NCI-H510A treated with DMSO at 0.1 percent for 48 hours (cell line): ENCODE measurements around the gene MNT.

Source experiments
- DNase-seq: peaks from one replicate; lab custom pipeline; 2025; lab: John Stamatoyannopoulos, UW

MNT gene

DNA sequence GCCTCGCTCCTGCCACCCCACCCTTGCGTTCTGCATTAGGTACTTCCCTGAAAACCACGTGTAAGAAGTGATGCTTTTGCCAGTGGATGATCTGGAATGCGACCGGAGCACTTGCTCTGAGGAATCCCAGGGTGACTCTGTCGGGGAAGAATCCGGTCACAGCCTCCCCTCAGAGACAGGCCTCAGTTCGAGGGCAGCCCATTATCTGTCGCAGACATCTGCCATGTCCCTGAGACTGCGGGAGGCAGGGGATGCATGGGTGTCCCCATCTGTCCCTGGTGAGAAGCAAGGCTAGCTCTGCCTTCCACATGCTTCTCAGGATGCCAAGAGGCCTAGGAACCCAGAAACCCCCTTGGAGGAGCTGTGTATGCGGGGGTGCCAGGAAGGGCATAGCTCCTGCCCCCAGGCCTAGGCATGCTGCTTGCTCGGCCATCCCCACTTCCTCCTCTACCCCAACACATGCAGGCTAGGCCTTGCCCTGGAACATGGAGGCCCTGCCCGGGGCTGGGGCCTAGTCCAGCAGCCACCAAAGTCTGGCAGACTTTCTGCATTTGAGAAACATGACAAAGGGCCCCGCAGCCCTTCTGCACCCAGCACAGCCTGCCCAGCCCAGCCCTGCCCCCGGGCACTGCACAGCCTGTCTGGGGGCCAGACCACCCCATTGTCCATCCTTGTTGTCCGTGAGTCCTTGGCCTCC, 20.5 kb downstream of the MNT start:
- DNase-seq: no peak

- DNase-seq: no peak
Observed at GRCh38 chr17:2379489-2380225, 21.2 kb downstream of the MNT start.

- no peak for DNase-seq
Observed at GRCh38 chr17:2378905-2379304, 22.0 kb downstream of the MNT start.

GRCh38 chr17:2377659-2378058, 23.2 kb downstream of the MNT start:
- no peak for DNase-seq

GRCh38 chr17:2376107-2376506, 24.8 kb downstream of the MNT start:
- no peak for DNase-seq

DNA sequence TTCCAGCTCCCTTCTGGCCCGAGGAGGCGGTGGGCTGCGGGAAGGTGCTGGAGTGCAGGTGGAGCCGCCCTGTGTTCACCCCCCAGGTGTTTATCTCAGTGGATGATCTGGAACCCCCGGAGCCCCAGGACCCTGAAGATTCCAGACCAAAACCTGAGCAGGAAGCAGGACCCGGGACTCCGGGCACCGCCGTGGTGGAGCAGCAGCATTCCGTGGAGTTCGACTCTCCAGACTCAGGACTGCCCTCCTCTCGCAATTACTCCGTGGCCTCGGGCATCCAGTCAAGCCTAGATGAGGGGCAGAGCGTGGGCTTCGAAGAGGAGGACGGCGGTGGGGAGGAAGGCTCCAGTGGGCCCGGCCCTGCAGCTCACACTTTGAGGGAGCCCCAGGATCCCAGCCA, 25.5 kb downstream of the MNT start:
- no peak for DNase-seq

DNA sequence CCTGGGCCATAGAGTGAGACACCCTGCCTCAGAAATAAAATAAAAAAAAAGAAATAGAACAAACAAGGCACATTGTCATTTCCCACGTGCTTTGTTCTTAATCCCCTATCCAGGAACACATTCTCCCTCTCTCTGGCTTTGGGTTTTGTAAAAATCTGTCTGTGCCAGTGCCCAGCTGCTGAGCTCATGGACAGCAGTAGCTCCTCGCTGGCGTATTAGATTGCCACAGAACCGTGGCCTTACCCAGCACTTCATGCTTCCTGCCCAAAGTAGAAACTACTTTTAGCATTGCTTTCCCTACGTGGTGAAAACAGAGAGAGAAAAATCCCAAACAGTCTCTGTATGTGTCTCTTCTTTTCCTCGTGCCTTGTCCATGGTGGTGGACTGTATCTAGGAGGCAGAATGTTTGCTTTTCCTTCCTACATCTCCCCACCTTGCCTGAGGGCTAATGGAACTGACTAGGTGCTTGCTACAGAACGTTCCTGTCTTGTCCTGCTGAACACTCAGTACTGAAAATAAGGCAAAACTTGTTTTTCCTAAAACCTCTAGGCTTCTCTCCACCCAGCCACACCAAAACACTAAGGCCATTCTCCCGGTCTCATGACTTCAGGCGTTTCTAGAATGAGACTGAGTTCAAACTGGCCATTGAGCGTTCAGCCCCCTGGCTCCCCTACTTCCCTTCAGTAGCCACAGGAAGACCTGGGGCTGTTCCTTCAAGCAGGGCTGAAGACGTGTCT, 26.1 kb downstream of the MNT start:
- no peak for DNase-seq

GRCh38 chr17:2373179-2373578, 27.7 kb downstream of the MNT start:
- no peak for DNase-seq

GRCh38 chr17:2372681-2373080, 28.2 kb downstream of the MNT start:
- no peak for DNase-seq

GRCh38 chr17:2372180-2372579, 28.7 kb downstream of the MNT start:
- no peak for DNase-seq

DNA sequence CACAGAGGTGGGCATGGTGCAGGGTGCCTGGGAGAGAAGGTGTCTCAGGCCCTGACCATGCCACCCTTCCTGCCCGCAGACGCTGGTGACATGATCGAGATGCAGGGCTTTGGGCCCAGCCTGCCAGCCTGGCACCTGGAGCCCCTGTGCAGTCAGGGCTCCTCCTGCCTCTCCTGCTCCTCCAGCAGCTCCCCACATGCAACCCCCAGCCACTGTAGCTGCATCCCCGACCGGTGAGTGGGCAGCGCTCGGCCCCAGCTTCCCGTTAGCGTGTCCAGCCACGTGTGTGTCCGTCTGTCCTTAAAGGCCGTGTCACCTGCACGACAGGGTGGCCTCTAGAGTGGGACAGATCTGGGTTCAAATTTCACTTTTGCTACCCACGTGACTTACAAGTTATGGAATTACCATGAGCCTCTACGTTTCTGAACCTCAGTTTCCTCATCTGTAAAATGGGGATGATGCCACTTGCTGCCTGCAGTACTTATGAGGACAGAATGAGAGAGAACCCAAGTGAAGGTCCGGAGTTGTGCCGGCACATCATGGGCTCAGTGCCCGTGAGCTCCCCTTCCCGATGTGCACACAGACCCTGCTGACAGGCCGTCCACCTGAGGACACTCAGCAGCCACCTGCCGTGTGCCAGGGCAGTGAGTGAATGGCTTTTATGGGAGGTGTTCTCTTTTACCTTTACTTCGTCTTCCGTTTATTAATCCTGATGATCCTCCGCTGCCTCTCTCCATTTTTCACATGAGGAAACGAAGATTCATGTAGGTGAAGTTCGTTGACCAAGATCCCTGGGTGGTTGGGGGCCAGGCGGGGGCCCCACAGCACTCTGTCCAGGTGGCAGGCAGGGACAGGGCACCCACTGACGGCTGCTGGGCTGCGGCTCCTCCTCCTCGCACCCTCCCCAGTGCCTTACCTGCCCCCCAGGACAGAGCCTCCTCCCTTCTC, 29.4 kb downstream of the MNT start:
- no peak for DNase-seq

GRCh38 chr17:2370211-2370589, 30.7 kb downstream of the MNT start:
- no peak for DNase-seq

GRCh38 chr17:2369551-2370210, 31.2 kb downstream of the MNT start:
- DNase-seq: no peak

DNA sequence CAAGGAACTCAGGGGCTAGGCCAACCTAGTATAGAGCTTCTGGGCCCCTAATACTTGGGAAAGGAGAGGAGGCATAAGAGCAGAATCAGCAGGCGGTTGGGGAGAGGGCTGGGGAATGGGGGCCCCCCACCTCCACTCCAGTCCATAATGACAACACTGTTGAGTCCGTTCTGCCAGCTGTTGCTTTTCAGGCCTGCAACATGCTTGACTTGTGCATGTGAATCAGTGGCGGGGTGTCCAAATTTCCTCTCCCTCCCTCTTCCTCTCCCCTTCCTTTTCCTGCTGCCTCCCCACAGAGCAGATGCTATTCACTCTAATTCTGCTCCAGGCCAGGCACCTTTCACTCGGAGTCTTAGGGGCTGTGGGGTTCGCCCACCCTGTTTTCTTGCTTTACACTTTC, 31.8 kb downstream of the MNT start:
- DNase-seq: no peak

DNA sequence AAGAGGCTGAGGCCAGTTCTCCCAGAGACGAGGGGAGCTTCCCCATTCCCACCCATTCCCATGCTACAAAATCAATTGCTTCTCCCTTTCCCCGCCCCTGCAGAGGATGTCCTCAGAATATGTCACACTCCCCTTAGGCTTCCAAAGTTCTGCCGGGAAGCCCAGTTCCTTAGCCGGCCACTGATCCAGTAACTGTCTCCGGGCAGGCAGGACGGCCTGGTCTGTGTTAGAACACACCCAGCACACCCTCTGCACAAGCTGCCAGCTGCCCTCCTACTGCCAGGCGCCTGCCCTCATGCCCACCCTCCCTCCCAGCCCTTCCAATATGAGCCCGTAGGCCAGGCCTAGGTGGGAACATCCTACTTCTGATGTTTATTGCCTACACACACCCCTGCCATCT, 32.5 kb downstream of the MNT start:
- no peak for DNase-seq

- no peak for DNase-seq
Observed at GRCh38 chr17:2366747-2367494, 33.9 kb downstream of the MNT start.

DNA sequence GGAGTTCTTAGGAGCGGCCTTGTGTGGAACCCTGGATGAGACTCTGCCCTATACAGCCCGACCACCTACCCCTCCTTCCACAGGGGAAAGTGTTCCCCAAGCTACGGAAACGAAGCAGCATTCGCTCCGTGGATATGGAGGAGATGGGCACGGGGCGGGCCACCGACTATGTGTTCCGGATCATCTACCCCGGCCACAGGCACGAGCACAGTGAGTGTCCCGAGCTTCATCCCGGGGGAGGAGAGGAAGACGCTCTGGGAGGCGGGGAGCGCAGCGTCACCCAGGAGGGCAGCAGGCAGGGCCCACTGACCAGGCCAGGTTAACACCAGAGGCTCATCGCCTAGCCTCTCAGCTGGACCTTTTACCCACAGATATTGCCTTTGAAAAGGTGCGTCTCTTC, 35.7 kb downstream of the MNT start:
- DNase-seq: no peak

DNA sequence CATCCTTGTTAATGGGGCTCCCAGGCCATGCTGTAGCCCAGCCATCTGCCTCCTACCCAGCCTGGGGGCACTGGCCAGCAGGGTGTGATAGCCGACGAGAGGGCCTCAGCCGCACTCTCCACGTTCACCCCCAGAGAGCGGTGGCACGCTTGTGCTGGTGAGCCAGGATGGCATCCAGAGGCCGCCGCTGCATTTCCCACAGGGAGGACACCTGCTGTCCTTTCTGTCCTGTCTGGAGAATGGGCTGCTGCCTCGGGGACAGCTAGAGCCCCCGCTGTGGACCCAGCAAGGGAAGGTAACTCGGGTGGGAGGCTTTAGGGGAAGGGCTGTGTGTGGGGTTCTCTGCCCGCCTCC, 36.1 kb downstream of the MNT start:
- no peak for DNase-seq

DNA sequence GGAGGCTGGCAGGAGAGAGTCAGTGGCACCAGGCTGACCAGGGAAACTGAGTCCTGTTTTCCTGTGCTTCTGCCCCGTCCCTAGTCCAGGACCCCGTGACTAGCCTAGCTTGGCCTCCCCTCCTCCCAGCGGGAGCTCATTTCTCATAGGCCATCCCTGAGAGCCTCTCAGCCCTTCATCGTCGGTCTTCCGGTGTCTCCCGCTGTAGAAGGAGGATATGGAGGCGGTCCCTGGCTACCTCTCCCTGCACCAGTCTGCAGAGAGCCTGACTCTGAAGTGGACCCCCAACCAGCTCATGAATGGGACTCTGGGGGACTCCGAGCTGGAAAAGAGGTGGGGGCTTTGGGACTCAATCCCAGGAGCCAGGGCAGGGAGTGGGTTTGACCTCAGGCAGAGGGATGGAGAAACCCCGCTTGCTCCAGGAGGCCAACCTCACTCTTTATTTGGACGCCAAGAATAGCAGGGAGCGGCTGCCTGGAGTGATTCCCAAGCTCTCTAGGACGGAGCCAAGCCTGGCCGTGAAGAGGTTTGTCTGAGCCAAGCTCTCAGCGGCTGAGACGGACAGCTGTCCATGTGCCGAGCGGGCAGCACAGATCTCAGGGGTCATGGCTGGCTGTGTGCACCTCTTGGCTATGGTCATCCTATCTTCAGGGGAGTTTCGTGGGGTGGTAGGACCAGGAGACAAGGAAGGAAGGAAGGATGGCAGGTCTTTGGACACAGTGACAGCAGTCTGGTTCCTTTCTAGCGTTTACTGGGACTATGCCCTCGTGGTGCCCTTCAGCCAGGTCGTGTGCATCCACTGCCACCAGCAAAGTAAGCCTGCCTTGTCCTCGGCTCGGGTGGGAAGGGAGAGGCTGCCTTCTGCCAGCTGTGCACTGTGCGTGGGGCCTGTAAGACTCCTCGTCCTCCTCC, 36.8 kb downstream of the MNT start:
- DNase-seq: no peak

GRCh38 chr17:2363318-2363717, 37.5 kb downstream of the MNT start:
- no peak for DNase-seq
